Neutrophil (primary cell): ENCODE results near the gene QDPR.

ENCODE experiments used
- H3K27ac ChIP-seq: fragments of 200-600 bp; sonication (generic); 2 replicates; pipeline ENCODE4 v1.5.1; 2016; ENCODE audit warnings: mild to moderate bottlenecking, moderate library complexity
- H3K27me3 ChIP-seq: fragments of 200-600 bp; sonication (generic); 2 replicates; pipeline ENCODE4 v1.6.0; 2016; ENCODE audit warnings: mild to moderate bottlenecking
- H3K36me3 ChIP-seq: fragments of 200-600 bp; sonication (generic); 2 replicates; pipeline ENCODE4 v1.5.1; 2017
- H3K4me1 ChIP-seq, 2 experiments: fragments of 200-600 bp in 1 of 2; sonication (generic) in 1 of 2; 1 replicate in 1 of 2; 2 replicates in 1 of 2; pipeline versions ENCODE4 v1.5.1 to v1.6.1; 2013 to 2016; ENCODE audit warnings: low read depth in 1 of 2, low read length in 1 of 2, mild to moderate bottlenecking in 1 of 2, moderate library complexity in 1 of 2; ENCODE audit not compliant: control insufficient read depth in 1 of 2, insufficient read depth in 1 of 2
- H3K4me3 ChIP-seq, 2 experiments: fragments of 200-600 bp in 1 of 2; sonication (generic) in 1 of 2; 1 replicate in 1 of 2; 2 replicates in 1 of 2; pipeline ENCODE4 v1.5.1; 2013 to 2016; ENCODE audit warnings: low read depth in 1 of 2, low read length in 1 of 2, mild to moderate bottlenecking in 1 of 2, moderate library complexity in 1 of 2
- H3K9me3 ChIP-seq: fragments of 200-600 bp; sonication (generic); 2 replicates; pipeline ENCODE4 v1.5.1; 2016
- TF ChIP-seq, protein P1 (sequence below): fragments of 200-600 bp; sonication (generic); IDR thresholded peaks from 2 replicates; pipeline ENCODE4 v1.5.1; 2016; ENCODE audit warnings: antibody characterized with exemption

QDPR gene

DNA sequence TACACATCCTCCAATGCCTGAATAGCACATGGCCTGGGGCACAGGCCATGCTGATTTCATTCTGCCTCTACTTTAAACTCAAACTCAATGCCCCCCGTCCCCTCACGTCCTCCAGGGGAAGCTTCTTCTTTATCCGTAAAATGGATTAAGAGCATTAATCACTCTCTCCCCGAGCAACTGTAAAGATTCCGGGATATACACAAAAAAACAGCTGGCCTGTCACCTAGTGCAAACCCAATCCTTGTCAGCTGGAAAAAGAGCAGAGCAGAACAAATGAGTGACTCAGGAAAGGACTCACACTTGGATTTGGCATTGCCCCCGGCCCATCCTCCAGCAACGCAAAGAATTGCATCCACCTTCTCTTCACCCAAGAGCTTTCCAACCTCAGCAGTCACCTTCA, 7.8 kb downstream of the QDPR start:
- Histone ChIP-seq H3K36me3 (no peaks in the 10 kb centered on the region), H3K27ac (no peak overlapping the region), H3K4me3 (no peak overlapping the region)

DNA sequence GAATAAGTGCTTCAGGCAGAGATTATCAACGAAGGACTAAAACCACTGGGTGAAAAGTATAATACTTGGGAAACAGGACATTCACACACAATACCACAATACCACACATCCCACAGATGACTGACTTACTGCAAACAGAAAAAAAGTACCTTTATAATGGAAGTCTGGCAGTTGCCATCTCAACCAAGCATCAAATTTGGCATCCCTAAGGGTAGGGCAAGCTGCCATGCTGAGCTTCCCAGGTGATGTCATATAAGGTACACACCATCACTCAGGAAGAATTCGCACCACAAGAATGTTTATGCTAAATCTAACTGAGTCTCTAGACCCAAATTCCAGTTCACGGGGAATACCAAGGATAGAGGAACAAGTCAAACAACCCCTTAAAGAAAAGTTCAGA, 9.1 kb downstream of the QDPR start:
- Histone ChIP-seq H3K4me3 (no peak overlapping the region), H3K36me3 (no peaks in the 10 kb centered on the region), H3K9me3 (no peaks in the 10 kb centered on the region), H3K4me1 (no peaks in the 10 kb centered on the region), H3K27me3 (no peaks in the 10 kb centered on the region), H3K27ac (no peak overlapping the region)
- TF ChIP-seq, protein P1, sequence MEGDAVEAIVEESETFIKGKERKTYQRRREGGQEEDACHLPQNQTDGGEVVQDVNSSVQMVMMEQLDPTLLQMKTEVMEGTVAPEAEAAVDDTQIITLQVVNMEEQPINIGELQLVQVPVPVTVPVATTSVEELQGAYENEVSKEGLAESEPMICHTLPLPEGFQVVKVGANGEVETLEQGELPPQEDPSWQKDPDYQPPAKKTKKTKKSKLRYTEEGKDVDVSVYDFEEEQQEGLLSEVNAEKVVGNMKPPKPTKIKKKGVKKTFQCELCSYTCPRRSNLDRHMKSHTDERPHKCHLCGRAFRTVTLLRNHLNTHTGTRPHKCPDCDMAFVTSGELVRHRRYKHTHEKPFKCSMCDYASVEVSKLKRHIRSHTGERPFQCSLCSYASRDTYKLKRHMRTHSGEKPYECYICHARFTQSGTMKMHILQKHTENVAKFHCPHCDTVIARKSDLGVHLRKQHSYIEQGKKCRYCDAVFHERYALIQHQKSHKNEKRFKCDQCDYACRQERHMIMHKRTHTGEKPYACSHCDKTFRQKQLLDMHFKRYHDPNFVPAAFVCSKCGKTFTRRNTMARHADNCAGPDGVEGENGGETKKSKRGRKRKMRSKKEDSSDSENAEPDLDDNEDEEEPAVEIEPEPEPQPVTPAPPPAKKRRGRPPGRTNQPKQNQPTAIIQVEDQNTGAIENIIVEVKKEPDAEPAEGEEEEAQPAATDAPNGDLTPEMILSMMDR: no peak

More for the DNA sequence above, 7.8 kb downstream of the QDPR start:
- Histone ChIP-seq H3K4me1 (no peaks in the 10 kb centered on the region), H3K9me3 (no peaks in the 10 kb centered on the region), H3K27me3 (no peaks in the 10 kb centered on the region)
- TF ChIP-seq, protein P1: no peak

DNA sequence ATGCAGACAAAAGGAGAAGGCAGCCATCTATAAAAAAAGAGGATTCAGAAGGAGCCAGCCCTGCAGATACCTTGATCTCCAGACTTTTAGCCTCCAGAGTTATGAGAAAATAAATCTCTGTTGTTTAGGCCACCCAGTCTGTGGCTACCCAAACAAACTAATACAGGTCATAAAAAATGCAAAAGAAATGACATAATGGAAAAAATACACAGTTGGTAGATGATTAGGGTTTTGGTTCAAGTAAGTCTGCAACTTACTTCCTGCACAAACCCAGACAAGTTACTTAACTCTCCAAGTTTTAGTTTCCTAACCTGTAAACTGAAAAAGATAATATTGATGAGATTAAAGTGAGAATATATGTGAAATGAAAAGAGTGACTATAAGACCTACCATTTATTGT, 11.3 kb downstream of the QDPR start:
- TF ChIP-seq, protein P1: no peak
- H3K27me3 ChIP-seq: no peaks in the 10 kb centered on the region
- no peaks in the 10 kb centered on the region for H3K36me3 ChIP-seq
- no peak overlapping the region for H3K4me3 ChIP-seq
- H3K27ac ChIP-seq: no peak overlapping the region
- H3K4me1 ChIP-seq: no peaks in the 10 kb centered on the region
- no peaks in the 10 kb centered on the region for H3K9me3 ChIP-seq

DNA sequence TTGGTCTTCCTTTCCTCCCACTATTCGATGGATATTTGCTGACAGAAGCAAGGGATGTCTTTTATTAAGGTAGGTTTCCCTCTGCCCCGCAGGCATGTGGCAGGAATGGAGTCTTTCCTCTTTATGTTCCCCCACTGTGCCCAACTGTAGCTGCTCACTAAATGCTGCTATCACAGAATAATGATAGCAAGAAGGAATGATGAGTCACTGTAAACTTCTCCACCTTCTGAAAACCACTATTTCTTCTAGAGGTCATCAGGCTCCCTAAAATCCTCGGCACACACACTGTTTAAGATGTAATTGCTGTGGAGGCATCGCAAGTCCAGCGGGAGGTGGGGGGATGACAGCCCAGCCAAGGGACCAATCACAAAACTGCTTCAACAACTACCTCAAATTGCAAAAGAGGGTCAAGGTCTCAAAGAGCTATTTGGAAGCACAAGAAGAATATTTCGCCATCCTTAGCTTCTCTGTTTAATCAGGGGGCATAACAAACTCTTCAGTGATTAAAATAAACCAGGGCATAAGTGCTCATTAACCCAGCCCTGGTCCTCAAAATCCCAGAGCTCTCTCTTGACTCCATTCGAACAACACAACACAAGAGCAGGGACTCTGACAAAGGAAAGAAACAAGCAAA, 13.9 kb downstream of the QDPR start:
- Histone ChIP-seq H3K4me3 (no peak overlapping the region), H3K27ac (no peak overlapping the region), H3K36me3 (no peaks in the 10 kb centered on the region), H3K27me3 (no peaks in the 10 kb centered on the region), H3K9me3 (no peaks in the 10 kb centered on the region), H3K4me1 (no peaks in the 10 kb centered on the region)
- TF ChIP-seq, protein P1: no peak

DNA sequence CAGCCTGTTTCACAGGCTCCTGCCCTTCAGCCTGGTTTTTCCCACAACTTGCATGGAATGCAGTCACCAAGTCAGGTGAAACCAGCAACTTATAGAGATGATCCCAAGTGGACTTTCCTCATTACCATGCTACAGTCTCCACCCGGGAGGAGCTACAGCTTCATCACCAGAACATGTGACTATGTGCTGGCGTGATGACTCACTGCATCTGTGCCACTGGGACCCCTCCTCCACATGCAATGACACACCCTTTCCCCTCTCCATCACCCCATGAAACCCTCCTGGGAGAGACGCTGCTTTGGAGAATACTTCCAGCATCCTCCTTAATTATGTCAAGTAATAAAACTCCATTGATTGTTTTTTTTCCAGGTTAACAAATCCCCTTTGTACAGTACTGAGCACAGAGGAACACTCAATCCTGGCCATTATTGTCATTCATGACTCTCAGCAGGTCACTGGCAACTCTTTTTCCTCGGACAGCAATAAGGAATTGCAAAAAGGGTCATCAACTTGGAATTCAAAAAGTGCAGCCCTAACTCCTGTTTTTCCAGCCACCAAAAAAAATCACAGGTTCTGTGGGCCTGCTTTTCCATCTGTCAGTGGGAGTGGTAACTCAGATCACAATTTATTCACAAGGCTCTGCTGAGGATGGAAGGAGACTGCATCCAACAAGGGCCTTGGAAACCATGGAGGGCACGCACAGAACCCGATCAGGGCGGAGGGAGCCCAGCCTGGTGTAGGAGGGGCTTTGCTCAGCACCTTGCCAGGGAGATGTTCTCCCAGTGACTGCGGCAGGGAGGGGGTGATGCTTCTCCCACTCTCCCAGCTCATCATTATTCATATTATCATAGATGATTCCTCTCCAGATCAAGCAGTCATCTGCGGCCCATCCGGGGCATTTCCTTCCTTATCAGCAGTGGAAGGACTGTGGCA, 17.4 kb downstream of the QDPR start:
- TF ChIP-seq, protein P1: no peak
- Histone ChIP-seq H3K4me1 (no peaks in the 10 kb centered on the region), H3K9me3 (no peaks in the 10 kb centered on the region), H3K27me3 (no peaks in the 10 kb centered on the region), H3K4me3 (no peak overlapping the region), H3K27ac (no peak overlapping the region), H3K36me3 (peaks cover 8% of the 10 kb centered on the region)
